Measurements from ENCODE around the gene TMEM14A.
A peak's percentile ranks its signal among the peaks of the same experiment; 100 is the strongest.
"Not testable (repeated sequence)": the region's sequence is repeated elsewhere in the genome, so short reads cannot be mapped to it uniquely, and the experiment has no call there.

TMEM14A gene

GRCh38 chr6:52670502-52671409 is at the start of gene TMEM14A:
Gene TMEM14A (plus strand): TSS chr6:52671113. CDS start chr6:52677103, 5,990 bp downstream.
- peak; percentile 89 to 93 for DNase-seq (ENCODE audit: low read depth in 2 of 2)

GRCh38 chr6:52621631-52622030 is 49.3 kb upstream of the TMEM14A start:
- DNase-seq (ENCODE audit: low read depth in 2 of 2): no peak

- DNase-seq (ENCODE audit: low read depth in 2 of 2): no peak
These were observed 48.1 kb upstream of the TMEM14A start for GRCh38 chr6:52622810-52623209.

- DNase-seq (ENCODE audit: low read depth in 2 of 2): no peak
These were observed 38.9 kb upstream of the TMEM14A start for GRCh38 chr6:52632011-52632410.

GRCh38 chr6:52634211-52634610 is 36.7 kb upstream of the TMEM14A start:
- no peak for DNase-seq (ENCODE audit: low read depth in 2 of 2)

- DNase-seq (ENCODE audit: low read depth in 2 of 2): no peak
These were observed 35.8 kb upstream of the TMEM14A start for GRCh38 chr6:52635049-52635577.

- DNase-seq (ENCODE audit: low read depth in 2 of 2): no peak
These were observed 34.1 kb upstream of the TMEM14A start for GRCh38 chr6:52636830-52637229.

- DNase-seq (ENCODE audit: low read depth in 2 of 2): no peak
These were observed 31.4 kb upstream of the TMEM14A start for GRCh38 chr6:52639493-52639892.

- DNase-seq (ENCODE audit: low read depth in 2 of 2): no peak
These were observed 30.7 kb upstream of the TMEM14A start for GRCh38 chr6:52640170-52640569.

- no peak for DNase-seq (ENCODE audit: low read depth in 2 of 2)
These were observed 30.0 kb upstream of the TMEM14A start for GRCh38 chr6:52640916-52641315.

- no peak for DNase-seq (ENCODE audit: low read depth in 2 of 2)
These were observed 29.5 kb upstream of the TMEM14A start for GRCh38 chr6:52641388-52641787.

GRCh38 chr6:52641826-52642225 is 29.1 kb upstream of the TMEM14A start:
- no peak for DNase-seq (ENCODE audit: low read depth in 2 of 2)

- no peak for DNase-seq (ENCODE audit: low read depth in 2 of 2)
These were observed 28.5 kb upstream of the TMEM14A start for GRCh38 chr6:52642368-52642767.

GRCh38 chr6:52643158-52643557 is 27.8 kb upstream of the TMEM14A start:
- DNase-seq (ENCODE audit: low read depth in 2 of 2): no peak

GRCh38 chr6:52644253-52644652 is 26.7 kb upstream of the TMEM14A start:
- no peak for DNase-seq (ENCODE audit: low read depth in 2 of 2)

- DNase-seq (ENCODE audit: low read depth in 2 of 2): no peak
These were observed 24.9 kb upstream of the TMEM14A start for GRCh38 chr6:52645976-52646375.

GRCh38 chr6:52647199-52647598 is 23.7 kb upstream of the TMEM14A start:
- no peak for DNase-seq (ENCODE audit: low read depth in 2 of 2)

GRCh38 chr6:52649536-52650160 is 21.3 kb upstream of the TMEM14A start:
- no peak for DNase-seq (ENCODE audit: low read depth in 2 of 2)

- no peak for DNase-seq (ENCODE audit: low read depth in 2 of 2)
These were observed 20.0 kb upstream of the TMEM14A start for GRCh38 chr6:52650941-52651340.

GRCh38 chr6:52653151-52653550 is 17.8 kb upstream of the TMEM14A start:
- DNase-seq (ENCODE audit: low read depth in 2 of 2): no peak

GRCh38 chr6:52654007-52654406 is 16.9 kb upstream of the TMEM14A start:
- DNase-seq (ENCODE audit: low read depth in 2 of 2): no peak

- DNase-seq (ENCODE audit: low read depth in 2 of 2): no peak
These were observed 16.3 kb upstream of the TMEM14A start for GRCh38 chr6:52654592-52654991.

GRCh38 chr6:52655941-52656340 is 15.0 kb upstream of the TMEM14A start:
- DNase-seq (ENCODE audit: low read depth in 2 of 2): not testable (repeated sequence)

Data from activated CD4-positive, alpha-beta T cell treated with anti-CD3 and anti-CD28 coated beads for 24 hours (primary cell).